Thyroid gland (tissue), 4 donors: Measurements from ENCODE around the gene TIMP4.

Experiments
- POLR2A ChIP-seq, 2 donors: fragments of 450-650 bp; IDR thresholded peaks; one replicate each; pipeline ENCODE4 v1.6.1; 2017; ENCODE audit warnings: antibody characterized with exemption in 2 of 2, mild to moderate bottlenecking in 2 of 2, moderate library complexity in 1 of 2
- TF ChIP-seq, protein P1 (sequence below), 6 experiments: fragments of 200-600 bp in 3 of 6; fragments of 450-650 bp in 3 of 6; sonication (generic) in 3 of 6; IDR thresholded peaks; one replicate each; pipeline ENCODE4 v1.5.1; 2016 to 2019; ENCODE audit warnings: antibody characterized with exemption in 6 of 6, mild to moderate bottlenecking in 2 of 6, inconsistent platforms in 1 of 6, moderate library complexity in 1 of 6

DNA sequence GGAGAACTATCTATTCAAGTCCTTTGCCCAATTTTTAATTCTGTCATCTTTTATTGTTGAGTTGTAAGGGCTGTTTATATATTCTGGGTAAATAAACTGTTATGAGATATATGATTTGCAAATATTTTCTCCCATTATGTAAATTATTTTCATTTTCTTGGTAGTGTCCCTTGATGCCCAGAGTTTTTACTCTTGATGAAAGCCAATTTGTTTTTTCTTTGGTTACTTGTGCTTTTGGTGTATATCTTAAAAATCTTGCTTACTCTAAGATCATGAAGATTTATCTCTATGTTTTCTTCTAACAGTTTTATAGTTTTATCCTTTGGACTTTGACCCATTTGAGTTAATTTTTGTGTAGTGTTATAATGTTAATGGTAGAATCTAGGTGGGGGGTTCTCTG is 44.5 kb downstream of the TIMP4 start:
- TF ChIP-seq POLR2A (IDR thresholded peaks at IDR 0.05): no peak
- TF ChIP-seq, protein P1, sequence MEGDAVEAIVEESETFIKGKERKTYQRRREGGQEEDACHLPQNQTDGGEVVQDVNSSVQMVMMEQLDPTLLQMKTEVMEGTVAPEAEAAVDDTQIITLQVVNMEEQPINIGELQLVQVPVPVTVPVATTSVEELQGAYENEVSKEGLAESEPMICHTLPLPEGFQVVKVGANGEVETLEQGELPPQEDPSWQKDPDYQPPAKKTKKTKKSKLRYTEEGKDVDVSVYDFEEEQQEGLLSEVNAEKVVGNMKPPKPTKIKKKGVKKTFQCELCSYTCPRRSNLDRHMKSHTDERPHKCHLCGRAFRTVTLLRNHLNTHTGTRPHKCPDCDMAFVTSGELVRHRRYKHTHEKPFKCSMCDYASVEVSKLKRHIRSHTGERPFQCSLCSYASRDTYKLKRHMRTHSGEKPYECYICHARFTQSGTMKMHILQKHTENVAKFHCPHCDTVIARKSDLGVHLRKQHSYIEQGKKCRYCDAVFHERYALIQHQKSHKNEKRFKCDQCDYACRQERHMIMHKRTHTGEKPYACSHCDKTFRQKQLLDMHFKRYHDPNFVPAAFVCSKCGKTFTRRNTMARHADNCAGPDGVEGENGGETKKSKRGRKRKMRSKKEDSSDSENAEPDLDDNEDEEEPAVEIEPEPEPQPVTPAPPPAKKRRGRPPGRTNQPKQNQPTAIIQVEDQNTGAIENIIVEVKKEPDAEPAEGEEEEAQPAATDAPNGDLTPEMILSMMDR (IDR thresholded peaks at IDR 0.05): no peak
